ENCODE results near the gene PPP1R1C.

- TF ChIP-seq, protein P1, sequence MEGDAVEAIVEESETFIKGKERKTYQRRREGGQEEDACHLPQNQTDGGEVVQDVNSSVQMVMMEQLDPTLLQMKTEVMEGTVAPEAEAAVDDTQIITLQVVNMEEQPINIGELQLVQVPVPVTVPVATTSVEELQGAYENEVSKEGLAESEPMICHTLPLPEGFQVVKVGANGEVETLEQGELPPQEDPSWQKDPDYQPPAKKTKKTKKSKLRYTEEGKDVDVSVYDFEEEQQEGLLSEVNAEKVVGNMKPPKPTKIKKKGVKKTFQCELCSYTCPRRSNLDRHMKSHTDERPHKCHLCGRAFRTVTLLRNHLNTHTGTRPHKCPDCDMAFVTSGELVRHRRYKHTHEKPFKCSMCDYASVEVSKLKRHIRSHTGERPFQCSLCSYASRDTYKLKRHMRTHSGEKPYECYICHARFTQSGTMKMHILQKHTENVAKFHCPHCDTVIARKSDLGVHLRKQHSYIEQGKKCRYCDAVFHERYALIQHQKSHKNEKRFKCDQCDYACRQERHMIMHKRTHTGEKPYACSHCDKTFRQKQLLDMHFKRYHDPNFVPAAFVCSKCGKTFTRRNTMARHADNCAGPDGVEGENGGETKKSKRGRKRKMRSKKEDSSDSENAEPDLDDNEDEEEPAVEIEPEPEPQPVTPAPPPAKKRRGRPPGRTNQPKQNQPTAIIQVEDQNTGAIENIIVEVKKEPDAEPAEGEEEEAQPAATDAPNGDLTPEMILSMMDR (IDR thresholded peaks at IDR 0.05; ENCODE audit: insufficient read depth, low read length, poor library complexity, severe bottlenecking): no peak
- no peak for TF ChIP-seq EZH2phosphoT487 (conservative IDR thresholded peaks at IDR 0.05; ENCODE audit: low read length)
Measured at GRCh38 chr2:182072861-182073260, 87.2 kb downstream of the PPP1R1C start.
